ENCODE results near the gene PTGES3. TPM values are rescaled to one million over a fixed set of nuclear protein-coding genes. Genes with fewer than 3 reads are reported as not detected.
A peak's percentile ranks its signal among the peaks of the same experiment; 100 is the strongest.

Gene PTGES3
- total RNA-seq, 4 donors from 2014 or later, result 50.6 to 95.7 (median 67.3) TPM

DNA sequence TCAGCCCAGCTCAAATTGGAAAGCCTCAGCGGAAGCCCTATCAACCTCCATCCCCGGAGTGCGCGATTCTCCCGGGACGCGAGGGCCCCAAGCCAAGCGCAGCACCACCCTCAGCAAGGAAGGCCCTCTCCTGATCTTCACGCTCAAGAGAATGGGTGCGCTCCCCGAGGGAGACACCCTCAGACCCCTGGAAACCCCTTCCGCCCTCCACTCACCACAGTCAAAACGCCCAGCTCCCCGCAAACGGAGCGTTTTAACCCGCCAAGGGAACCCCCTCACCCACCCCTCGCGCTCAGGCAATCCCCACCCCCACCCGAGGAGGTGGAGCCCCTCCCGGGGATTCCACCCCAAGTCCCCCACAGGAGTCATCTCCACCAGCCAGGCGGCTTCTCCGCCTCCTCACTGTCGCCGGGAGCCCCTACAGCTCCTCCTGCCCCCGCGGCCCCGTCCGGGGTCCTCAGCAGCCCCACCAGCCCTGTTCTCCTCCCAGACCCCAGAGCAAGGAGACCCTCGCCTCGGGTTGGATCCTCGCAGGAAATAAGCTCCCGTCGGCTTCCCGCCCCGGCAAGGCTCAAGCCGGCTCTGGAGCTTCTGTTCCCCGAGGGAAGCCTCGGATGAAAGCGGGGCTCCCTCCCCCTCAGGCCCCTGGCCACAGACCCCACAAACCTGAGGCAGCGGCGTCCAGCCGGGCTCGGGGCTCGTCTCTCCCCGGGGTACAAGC lies 58.5 kb downstream of the PTGES3 start:
- no peak for TF ChIP-seq POLR2A (IDR thresholded peaks at IDR 0.05)
- TF ChIP-seq, protein P1, sequence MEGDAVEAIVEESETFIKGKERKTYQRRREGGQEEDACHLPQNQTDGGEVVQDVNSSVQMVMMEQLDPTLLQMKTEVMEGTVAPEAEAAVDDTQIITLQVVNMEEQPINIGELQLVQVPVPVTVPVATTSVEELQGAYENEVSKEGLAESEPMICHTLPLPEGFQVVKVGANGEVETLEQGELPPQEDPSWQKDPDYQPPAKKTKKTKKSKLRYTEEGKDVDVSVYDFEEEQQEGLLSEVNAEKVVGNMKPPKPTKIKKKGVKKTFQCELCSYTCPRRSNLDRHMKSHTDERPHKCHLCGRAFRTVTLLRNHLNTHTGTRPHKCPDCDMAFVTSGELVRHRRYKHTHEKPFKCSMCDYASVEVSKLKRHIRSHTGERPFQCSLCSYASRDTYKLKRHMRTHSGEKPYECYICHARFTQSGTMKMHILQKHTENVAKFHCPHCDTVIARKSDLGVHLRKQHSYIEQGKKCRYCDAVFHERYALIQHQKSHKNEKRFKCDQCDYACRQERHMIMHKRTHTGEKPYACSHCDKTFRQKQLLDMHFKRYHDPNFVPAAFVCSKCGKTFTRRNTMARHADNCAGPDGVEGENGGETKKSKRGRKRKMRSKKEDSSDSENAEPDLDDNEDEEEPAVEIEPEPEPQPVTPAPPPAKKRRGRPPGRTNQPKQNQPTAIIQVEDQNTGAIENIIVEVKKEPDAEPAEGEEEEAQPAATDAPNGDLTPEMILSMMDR (IDR thresholded peaks at IDR 0.05), result no peak
- H3K9me3 ChIP-seq, result no peaks in the 10 kb centered on the region
- peaks cover 7 to 48% (median 25%) of the 10 kb centered on the region in 4 donors for H3K4me1 ChIP-seq
- H3K27me3 ChIP-seq, result no peaks in the 10 kb centered on the region
- DNase-seq, result peak; percentile 38 to 58 (median 55)
- no peaks in the 10 kb centered on the region for H3K36me3 ChIP-seq
- peak overlapping the region; percentile 86 to 99 (median 94) for H3K4me3 ChIP-seq
- peak overlapping the region; percentile 89 to 97 (median 90) for H3K27ac ChIP-seq

DNA sequence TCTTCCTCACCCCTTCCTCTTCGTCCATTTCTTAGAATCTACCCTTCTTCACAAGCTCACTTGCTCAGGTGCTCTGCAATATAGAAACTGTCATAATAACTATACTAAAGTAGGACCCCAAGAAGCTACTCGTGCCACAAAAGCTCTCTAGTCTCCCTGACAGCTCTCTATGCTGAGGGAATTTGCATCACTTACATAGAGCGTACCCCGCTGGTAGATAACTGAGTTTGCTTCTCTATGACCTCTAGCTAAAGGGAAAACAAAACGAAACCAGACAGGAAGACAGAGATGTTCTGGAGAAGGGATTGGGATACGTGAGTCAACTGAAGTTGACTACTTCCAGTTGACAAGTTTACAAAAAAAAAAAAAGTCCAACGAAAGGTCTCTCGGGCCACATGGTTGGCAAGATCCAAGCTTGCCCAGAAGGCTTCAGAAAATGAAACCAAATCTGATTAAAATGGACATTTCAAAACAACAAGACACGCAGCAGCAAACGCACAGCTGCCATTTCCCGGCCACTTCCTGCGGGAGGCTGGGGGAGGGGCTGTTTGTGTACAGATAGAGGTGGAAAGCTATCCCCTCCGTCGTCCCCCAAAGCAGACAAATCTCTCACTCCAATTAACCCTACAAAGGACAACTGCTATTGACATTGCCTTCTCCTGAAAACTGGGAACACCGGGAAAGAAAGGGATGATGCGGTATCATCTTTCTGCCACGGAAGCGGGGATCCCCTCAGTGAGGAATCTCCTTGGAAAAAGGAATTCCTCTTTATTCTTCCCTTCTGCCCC lies 59.2 kb downstream of the PTGES3 start:
- no peaks in the 10 kb centered on the region for H3K9me3 ChIP-seq
- H3K4me3 ChIP-seq, result peak overlapping the region; percentile 86 to 99 (median 94)
- peaks cover 7 to 46% (median 23%) of the 10 kb centered on the region in 4 donors for H3K4me1 ChIP-seq
- TF ChIP-seq, protein P1 (IDR thresholded peaks at IDR 0.05), result no peak
- peak in 1 of 2 donors; percentile 26 for TF ChIP-seq POLR2A (IDR thresholded peaks at IDR 0.05)
- H3K27ac ChIP-seq, result peak overlapping the region; percentile 89 to 97 (median 90)
- H3K36me3 ChIP-seq, result no peaks in the 10 kb centered on the region
- DNase-seq, result peak; percentile 69 to 92 (median 92)
- H3K27me3 ChIP-seq, result no peaks in the 10 kb centered on the region

DNA sequence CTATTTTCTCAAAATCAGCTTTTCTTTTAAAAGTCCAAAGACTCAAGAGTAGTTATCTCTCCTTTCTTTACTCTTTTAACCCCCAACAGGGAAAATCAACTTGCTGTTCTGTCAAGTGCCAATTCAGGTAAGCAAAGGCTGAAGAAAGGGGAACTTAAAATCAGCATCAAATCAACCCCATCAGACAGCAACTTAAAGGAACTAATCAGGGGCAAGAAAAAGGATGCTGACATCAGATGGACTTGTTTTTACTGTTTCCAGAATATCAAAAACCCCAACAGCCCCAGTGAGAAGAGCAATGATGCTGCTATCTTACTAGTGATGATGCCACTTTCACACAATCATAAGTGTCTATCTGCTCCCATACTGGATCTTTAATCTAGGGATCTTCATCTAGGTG lies 61.4 kb downstream of the PTGES3 start:
- Histone ChIP-seq H3K27me3 (no peaks in the 10 kb centered on the region), H3K9me3 (no peaks in the 10 kb centered on the region), H3K27ac (peak overlapping the region in 1 of 4 donors; percentile 11), H3K4me1 (peaks cover 0 to 40% (median 10%) of the 10 kb centered on the region in 4 donors), H3K36me3 (peaks cover 0 to 20% (median 0%) of the 10 kb centered on the region in 3 donors), H3K4me3 (no peak overlapping the region)
- DNase-seq, result no peak
- TF ChIP-seq, protein P1 (IDR thresholded peaks at IDR 0.05), result no peak
- TF ChIP-seq POLR2A (IDR thresholded peaks at IDR 0.05), result no peak

DNA sequence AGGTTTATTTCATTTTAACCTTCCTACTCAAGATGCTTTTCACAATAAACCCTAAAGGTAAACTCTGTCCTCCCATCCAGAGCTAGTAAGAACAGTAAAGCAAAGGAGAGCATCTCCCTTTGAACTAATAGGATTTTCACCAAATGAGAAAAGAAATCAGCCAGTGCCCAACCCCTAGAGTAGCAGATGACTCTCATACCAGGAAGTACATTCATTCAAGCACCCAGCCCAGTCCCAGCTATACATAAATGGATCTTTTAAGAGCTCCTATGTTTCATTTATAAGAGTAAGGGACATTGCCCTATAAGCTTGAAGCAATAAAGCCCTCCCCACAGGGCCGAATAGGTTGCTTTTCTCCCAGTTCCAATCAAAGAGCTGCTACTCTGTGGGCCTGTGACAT lies 65.5 kb downstream of the PTGES3 start:
- H3K4me1 ChIP-seq, result peaks cover 0 to 19% (median 0%) of the 10 kb centered on the region in 4 donors

DNA sequence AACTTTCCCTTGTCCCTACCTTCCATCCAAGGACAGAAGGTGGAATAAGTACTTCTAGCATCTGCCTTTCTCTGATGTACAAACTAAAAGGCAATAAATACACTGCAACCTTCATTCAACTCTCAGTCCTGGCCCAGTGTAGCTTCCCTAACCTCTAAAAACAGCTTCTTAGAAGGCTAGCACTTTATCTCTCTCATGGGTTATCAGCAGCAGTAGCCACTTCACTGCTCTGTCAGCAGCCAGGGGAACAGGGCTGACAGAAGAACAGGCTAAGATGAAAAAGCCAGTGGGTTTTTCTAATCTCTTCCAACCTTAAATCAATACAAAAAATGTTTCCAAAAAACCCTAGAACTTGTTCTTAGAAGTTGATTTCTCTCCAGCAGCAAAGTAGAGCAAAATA lies 71.2 kb downstream of the PTGES3 start:
- Histone ChIP-seq H3K4me3 (no peak overlapping the region), H3K36me3 (peaks cover 0 to 86% (median 0%) of the 10 kb centered on the region in 3 donors), H3K4me1 (no peaks in the 10 kb centered on the region), H3K27ac (no peak overlapping the region), H3K27me3 (no peaks in the 10 kb centered on the region), H3K9me3 (no peaks in the 10 kb centered on the region)
- DNase-seq, result no peak
- TF ChIP-seq POLR2A (IDR thresholded peaks at IDR 0.05), result no peak
- TF ChIP-seq, protein P1 (IDR thresholded peaks at IDR 0.05), result no peak

More for the DNA sequence above, 65.5 kb downstream of the PTGES3 start:
- Histone ChIP-seq H3K27ac (no peak overlapping the region), H3K27me3 (no peaks in the 10 kb centered on the region), H3K4me3 (no peak overlapping the region), H3K36me3 (peaks cover 0 to 48% (median 0%) of the 10 kb centered on the region in 3 donors), H3K9me3 (no peaks in the 10 kb centered on the region)
- DNase-seq, result no peak
- TF ChIP-seq, protein P1 (IDR thresholded peaks at IDR 0.05), result no peak
- no peak for TF ChIP-seq POLR2A (IDR thresholded peaks at IDR 0.05)
